Heart right ventricle (tissue), 16 donors: ENCODE measurements around the gene ZGLP1. TPM values are rescaled to one million over a fixed set of nuclear protein-coding genes. Genes with fewer than 3 reads are reported as not detected.

Experiments
- ATAC-seq, 8 donors: fragments of 200-7000 bp; cut with Tn5 transposase; one replicate each; pipeline ENCODE4 v1.9.1; 2020; ENCODE audit warnings: mild to moderate bottlenecking in 8 of 8, moderate library complexity in 8 of 8, moderate number of reproducible peaks in 1 of 8
- DNase-seq, 2 donors: peaks; one replicate each; pipeline ENCODE4 v3.0.0-alpha.2; 2020
- H3K27ac ChIP-seq, 10 donors: fragments of 200-600 bp; sonication (generic) in 2 of 10; one replicate each; pipeline versions ENCODE4 v1.5.0 to v1.8.0; 2020 to 2022; ENCODE audit warnings: mild to moderate bottlenecking in 3 of 10
- H3K27me3 ChIP-seq, 7 donors: fragments of 200-600 bp; one replicate each; pipeline ENCODE4 v1.8.0; 2021 to 2022; ENCODE audit warnings: mild to moderate bottlenecking in 2 of 7
- H3K36me3 ChIP-seq, 9 donors: fragments of 200-600 bp; sonication (generic) in 1 of 9; one replicate each; pipeline versions ENCODE4 v1.5.0 to v1.8.0; 2020 to 2022; ENCODE audit warnings: mild to moderate bottlenecking in 2 of 9
- H3K4me1 ChIP-seq, 9 donors: fragments of 200-600 bp; sonication (generic) in 1 of 9; one replicate each; pipeline versions ENCODE4 v1.5.0 to v1.8.0; 2020 to 2022; ENCODE audit warnings: mild to moderate bottlenecking in 4 of 9
- H3K4me3 ChIP-seq, 10 donors: fragments of 200-600 bp; sonication (generic) in 2 of 10; one replicate each; pipeline versions ENCODE4 v1.5.0 to v1.8.0; 2020 to 2022; ENCODE audit warnings: mild to moderate bottlenecking in 7 of 10, moderate library complexity in 2 of 10
- H3K9me3 ChIP-seq, 11 donors: fragments of 200-600 bp in 10 of 11; sonication (generic) in 2 of 11; one replicate each; pipeline versions ENCODE4 v1.5.0 to v1.8.0; 2013 to 2022; ENCODE audit warnings: mild to moderate bottlenecking in 2 of 11, control low read depth in 1 of 11, moderate library complexity in 1 of 11
- WGBS, 2 donors: extraction: QIAGEN DNeasy Blood & Tissue Kit; methylation state at CpG; one replicate each; pipeline ENCODE4 v1.1.7; 2013; ENCODE audit warnings: inconsistent platforms in 1 of 2; 5-methylcytosine and 5-hydroxymethylcytosine counted together
- intact Hi-C, 10 donors: fragments of 100-400 bp; cut with DNase I; formaldehyde crosslinking; loops; one replicate each; pipeline versions ENCODE4 v1.11.1 to v1.14.2; 2022
- polyA plus RNA-seq, 2 donors: library from polyadenylated mRNA; stranded (reverse); fragments of 200-250 nt; gene quantifications; one replicate each; pipeline ENCODE4 v1.2.3, GENCODE V29; 2013
- total RNA-seq, 10 donors: library from RNA; stranded (reverse); fragmentation: NEBNext Ultra II Directional in 3 of 10; extraction: Animal tissue kit (Norgen Biotek cat#: 25700) in 3 of 10; gene quantifications; one replicate each; pipeline versions ENCODE4 v1.2.1 to v1.2.4, GENCODE V29; 2021 to 2023
- TF ChIP-seq, protein P1 (sequence below), 9 donors: fragments of 200-600 bp; sonication (generic) in 2 of 9; IDR thresholded peaks; one replicate each; pipeline versions ENCODE4 v1.5.0 to v1.8.0; 2021 to 2022; ENCODE audit warnings: antibody characterized with exemption in 9 of 9, mild to moderate bottlenecking in 5 of 9, moderate library complexity in 1 of 9
- donor health status: Arrhythmogenic right ventricular cardiomyopathy.
- donor health status: ischemic (EF 13 %, LVEDD 7.1; RV severe dilation, severe dysfunction).
- donor health status: healthy with polysubstance abuse.
- donor health status: DM: no; HTN: yes; CAD: no.
- donor health status: DM: no; HTN: no; CAD: no.
- donor health status: ischemic (EF 25% LVEDD 6.9; RV normal size, moderate dysfunction).
- donor health status: ischemic (EF 25% LVEDD 5.7; RV mildly dilated, moderate dysfunction).
- donor health status: healthy.
- donor health status: DM: yes; HTN: yes; CAD: no.
- donor health status: Ischemic cardiomyopathy.
- donor health status: ischemic (EF 35%, LVEDD 5.7; RV mildly dilated, moderate dysfunction).
- donor health status: nonischemic (EF 11% LVEDD 7.7; RV severe dilation, severe dysfunction).
- donor health status: DM: yes; HTN: yes; CAD: no.
- donor health status: PGD.
- donor health status: ischemic (EF 29% LVEDD 5.4; RV normal size, mild dysfunction).
- donor health status: nonischemic (EF 23%, LVEDD 6.1; RV moderate dilation, normal function).

Gene ZGLP1
- total and polyA plus RNA-seq, 12 donors, result 0.34 to 8.9 (median 0.89) TPM

- Histone ChIP-seq H3K27me3 (peaks cover 39 to 95% (median 80%) of the 10 kb centered on the region in 7 donors), H3K4me3 (peak overlapping the region in 8 of 10 donors; percentile 12 to 45 (median 30)), H3K27ac (no peak overlapping the region), H3K9me3 (no peaks in the 10 kb centered on the region), H3K36me3 (no peaks in the 10 kb centered on the region), H3K4me1 (peaks cover 7 to 65% (median 39%) of the 10 kb centered on the region in 9 donors)
- peak in 1 of 2 donors; percentile 44 for DNase-seq
- WGBS, 2 donors, result 2% methylated on average over 48 of the region's 48 CpGs
- intact Hi-C loops, result no loop called here
- TF ChIP-seq, protein P1, sequence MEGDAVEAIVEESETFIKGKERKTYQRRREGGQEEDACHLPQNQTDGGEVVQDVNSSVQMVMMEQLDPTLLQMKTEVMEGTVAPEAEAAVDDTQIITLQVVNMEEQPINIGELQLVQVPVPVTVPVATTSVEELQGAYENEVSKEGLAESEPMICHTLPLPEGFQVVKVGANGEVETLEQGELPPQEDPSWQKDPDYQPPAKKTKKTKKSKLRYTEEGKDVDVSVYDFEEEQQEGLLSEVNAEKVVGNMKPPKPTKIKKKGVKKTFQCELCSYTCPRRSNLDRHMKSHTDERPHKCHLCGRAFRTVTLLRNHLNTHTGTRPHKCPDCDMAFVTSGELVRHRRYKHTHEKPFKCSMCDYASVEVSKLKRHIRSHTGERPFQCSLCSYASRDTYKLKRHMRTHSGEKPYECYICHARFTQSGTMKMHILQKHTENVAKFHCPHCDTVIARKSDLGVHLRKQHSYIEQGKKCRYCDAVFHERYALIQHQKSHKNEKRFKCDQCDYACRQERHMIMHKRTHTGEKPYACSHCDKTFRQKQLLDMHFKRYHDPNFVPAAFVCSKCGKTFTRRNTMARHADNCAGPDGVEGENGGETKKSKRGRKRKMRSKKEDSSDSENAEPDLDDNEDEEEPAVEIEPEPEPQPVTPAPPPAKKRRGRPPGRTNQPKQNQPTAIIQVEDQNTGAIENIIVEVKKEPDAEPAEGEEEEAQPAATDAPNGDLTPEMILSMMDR (IDR thresholded peaks at IDR 0.05), result peak in 4 of 9 donors; percentile 17 to 28 (median 24)
- ATAC-seq, result peak in 1 of 8 donors; percentile 10
Measured at GRCh38 chr19:10295305-10295846, 14.2 kb downstream of the ZGLP1 start.

- H3K4me1 ChIP-seq, result peaks cover 10 to 68% (median 49%) of the 10 kb centered on the region in 9 donors
- TF ChIP-seq, protein P1 (IDR thresholded peaks at IDR 0.05), result peak in 1 of 9 donors; percentile 13
- intact Hi-C loops, result no loop called here
- no peak overlapping the region for H3K27ac ChIP-seq
- WGBS, 2 donors, result 13 to 16% methylated on average over 25 of the region's 25 CpGs
- no peak overlapping the region for H3K4me3 ChIP-seq
- DNase-seq (no peak), ATAC-seq (no peak)
- no peaks in the 10 kb centered on the region for H3K36me3 ChIP-seq
- peaks cover 39 to 96% (median 86%) of the 10 kb centered on the region in 7 donors for H3K27me3 ChIP-seq
- H3K9me3 ChIP-seq, result no peaks in the 10 kb centered on the region
Measured at GRCh38 chr19:10294368-10294697, 15.3 kb downstream of the ZGLP1 start.

GRCh38 chr19:10293637-10294367 lies 15.8 kb downstream of the ZGLP1 start:
- WGBS, 2 donors, result 20 to 26% methylated on average over 49 of the region's 49 CpGs
- intact Hi-C loops, result no loop called here
- Histone ChIP-seq H3K27ac (no peak overlapping the region), H3K4me3 (no peak overlapping the region), H3K4me1 (peaks cover 10 to 73% (median 54%) of the 10 kb centered on the region in 9 donors), H3K36me3 (no peaks in the 10 kb centered on the region), H3K27me3 (peaks cover 39 to 98% (median 88%) of the 10 kb centered on the region in 7 donors), H3K9me3 (no peaks in the 10 kb centered on the region)
- no peak for DNase-seq
- ATAC-seq, result no peak
- TF ChIP-seq, protein P1 (IDR thresholded peaks at IDR 0.05), result no peak

DNA sequence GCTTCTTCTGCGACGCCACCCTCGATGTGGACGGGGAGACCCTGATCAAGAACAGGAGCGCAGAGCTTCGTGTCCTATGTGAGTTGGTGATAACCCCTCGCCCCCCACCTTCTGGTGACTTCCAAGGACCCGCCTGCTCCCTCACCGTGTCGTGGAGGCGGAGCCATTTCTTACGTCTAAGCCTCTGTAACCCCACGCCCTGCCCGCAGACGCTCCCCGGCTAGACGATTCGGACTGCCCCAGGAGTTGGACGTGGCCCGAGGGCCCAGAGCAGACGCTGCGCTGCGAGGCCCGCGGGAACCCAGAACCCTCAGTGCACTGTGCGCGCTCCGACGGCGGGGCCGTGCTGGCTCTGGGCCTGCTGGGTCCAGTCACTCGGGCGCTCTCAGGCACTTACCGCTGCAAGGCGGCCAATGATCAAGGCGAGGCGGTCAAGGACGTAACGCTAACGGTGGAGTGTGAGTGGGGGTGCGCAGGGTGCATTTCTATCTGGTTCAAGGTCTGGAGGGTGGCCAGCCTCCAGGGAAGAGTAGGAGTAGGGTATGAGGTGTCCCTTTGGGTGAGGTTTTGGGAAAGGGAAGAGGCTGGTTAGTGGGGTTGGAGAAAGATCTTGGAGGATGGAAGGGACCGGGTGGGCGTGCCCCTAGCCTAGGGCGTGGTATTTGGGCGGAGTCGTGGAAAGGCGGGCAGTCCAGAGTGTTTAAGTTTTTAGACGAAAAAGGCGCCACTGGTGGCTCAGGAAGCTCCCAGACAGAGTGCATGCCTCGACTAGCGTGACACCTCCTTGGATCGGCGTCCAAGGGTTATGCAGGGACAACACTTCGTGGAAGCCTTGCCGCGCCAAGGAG lies 16.6 kb downstream of the ZGLP1 start:
- H3K4me3 ChIP-seq, result peak overlapping the region in 9 of 10 donors; percentile 24 to 56 (median 41)
- intact Hi-C loops, result no loop called here
- DNase-seq, result no peak
- no peaks in the 10 kb centered on the region for H3K36me3 ChIP-seq
- TF ChIP-seq, protein P1 (IDR thresholded peaks at IDR 0.05), result no peak
- H3K27ac ChIP-seq, result peak overlapping the region in 1 of 10 donors; percentile 63
- H3K27me3 ChIP-seq, result peaks cover 39 to 99% (median 92%) of the 10 kb centered on the region in 7 donors
- no peak for ATAC-seq
- WGBS, 2 donors, result 15 to 18% methylated on average over 53 to 56 of the region's 56 CpGs
- no peaks in the 10 kb centered on the region for H3K9me3 ChIP-seq
- H3K4me1 ChIP-seq, result peaks cover 13 to 81% (median 61%) of the 10 kb centered on the region in 9 donors
